ENCODE measurements around the gene ASPHD1. TPM values are rescaled to one million over a fixed set of nuclear protein-coding genes. Genes with fewer than 3 reads are reported as not detected.

The ASPHD1 gene
- total and polyA plus RNA-seq, 2 experiments from 2014 or later, result 18.6 to 35.5 TPM

DNA sequence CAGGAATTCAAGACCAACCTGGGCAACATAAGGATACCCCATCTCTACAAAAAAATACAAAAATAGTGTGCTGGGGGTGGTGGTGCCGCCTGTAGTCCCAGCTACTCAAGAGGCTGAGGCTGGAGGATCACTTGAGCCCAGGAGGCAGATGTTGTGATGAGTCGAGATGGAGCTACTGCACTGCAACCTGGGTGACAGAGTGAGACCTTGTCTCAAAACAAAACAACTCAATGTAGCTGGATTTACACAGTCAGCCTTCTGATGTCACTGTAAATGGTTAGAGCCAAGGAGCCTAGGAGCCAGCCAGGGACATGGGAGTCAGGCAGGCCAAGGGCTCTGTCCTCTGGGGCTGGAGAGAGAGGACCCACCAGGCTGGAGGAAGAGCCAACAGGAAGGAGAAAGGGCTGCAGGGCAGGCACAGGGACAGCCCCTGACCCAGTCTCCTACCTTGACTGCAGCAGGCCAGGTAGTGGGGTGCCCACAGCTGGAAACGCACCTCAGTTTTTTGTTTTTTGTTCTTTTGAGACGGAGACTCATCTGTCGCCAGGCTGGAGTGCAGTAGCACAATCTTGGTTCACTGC lies 45.7 kb upstream of the ASPHD1 start:
- no peaks in the 10 kb centered on the region for H3K36me3 ChIP-seq (replicated peaks; ENCODE audit: insufficient read depth, low read depth)
- DNase-seq (ENCODE audit: low spot score), result no peak
- no peaks in the 10 kb centered on the region for H4K20me1 ChIP-seq (ENCODE audit: insufficient read depth, poor library complexity, severe bottlenecking)
- no peak overlapping the region for H3K27ac ChIP-seq
- 93% methylated on average over 5 of the region's 5 CpGs for WGBS (ENCODE audit: low lambda C conversion rate, missing lambda C conversion rate)
- H3K4me3 ChIP-seq, result no peak overlapping the region
- H3K27me3 ChIP-seq, result no peaks in the 10 kb centered on the region
- H2AFZ ChIP-seq, result no peak overlapping the region
- H3K4me1 ChIP-seq (ENCODE audit: insufficient read depth), result peaks cover 6% of the 10 kb centered on the region
- no peaks in the 10 kb centered on the region for H3K9me2 ChIP-seq (replicated peaks; ENCODE audit: insufficient read depth)
- H3K79me2 ChIP-seq, result no peaks in the 10 kb centered on the region
- TF ChIP-seq EZH2 (IDR thresholded peaks at IDR 0.05; ENCODE audit: borderline replicate concordance), result no peak
- TF ChIP-seq, protein P1, sequence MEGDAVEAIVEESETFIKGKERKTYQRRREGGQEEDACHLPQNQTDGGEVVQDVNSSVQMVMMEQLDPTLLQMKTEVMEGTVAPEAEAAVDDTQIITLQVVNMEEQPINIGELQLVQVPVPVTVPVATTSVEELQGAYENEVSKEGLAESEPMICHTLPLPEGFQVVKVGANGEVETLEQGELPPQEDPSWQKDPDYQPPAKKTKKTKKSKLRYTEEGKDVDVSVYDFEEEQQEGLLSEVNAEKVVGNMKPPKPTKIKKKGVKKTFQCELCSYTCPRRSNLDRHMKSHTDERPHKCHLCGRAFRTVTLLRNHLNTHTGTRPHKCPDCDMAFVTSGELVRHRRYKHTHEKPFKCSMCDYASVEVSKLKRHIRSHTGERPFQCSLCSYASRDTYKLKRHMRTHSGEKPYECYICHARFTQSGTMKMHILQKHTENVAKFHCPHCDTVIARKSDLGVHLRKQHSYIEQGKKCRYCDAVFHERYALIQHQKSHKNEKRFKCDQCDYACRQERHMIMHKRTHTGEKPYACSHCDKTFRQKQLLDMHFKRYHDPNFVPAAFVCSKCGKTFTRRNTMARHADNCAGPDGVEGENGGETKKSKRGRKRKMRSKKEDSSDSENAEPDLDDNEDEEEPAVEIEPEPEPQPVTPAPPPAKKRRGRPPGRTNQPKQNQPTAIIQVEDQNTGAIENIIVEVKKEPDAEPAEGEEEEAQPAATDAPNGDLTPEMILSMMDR (IDR thresholded peaks at IDR 0.05; ENCODE audit: poor library complexity), result no peak
- no peak for TF ChIP-seq EZH2phosphoT487 (IDR thresholded peaks at IDR 0.05; ENCODE audit: low read depth, severe bottlenecking, unreplicated experiment)
- H3K9me3 ChIP-seq (ENCODE audit: low read depth), result no peaks in the 10 kb centered on the region
- no peak overlapping the region for H3K4me2 ChIP-seq

DNA sequence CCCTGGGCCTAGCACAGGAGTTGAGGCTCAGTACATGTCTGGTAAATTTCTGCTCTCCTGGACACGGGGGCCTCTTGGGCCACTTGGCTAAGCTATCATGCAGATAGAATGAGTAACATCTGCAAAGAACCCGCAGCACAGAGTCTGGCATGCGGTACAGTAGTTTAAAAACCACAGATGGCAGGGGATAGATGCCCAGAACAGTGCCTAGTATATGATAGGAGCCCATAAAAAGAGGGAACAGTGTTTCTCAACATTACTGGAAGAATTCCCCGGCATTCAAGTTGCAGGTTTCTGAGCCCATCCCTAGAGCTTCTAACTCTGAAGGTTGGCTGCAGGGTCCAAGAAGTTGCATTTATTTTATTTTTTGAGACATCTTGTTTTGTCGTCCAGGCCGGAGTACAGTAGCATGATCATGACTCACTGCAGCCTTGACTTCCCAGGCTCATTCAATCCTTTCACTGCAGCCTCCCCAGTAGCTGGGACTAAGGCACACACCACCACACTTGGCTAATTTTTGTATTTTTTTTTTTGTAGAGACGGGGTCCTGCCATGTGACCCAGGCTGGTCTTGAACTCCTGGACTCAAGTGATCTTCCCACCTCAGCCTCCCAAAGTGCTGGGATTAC lies 43.0 kb upstream of the ASPHD1 start:
- DNase-seq (ENCODE audit: low spot score), result no peak
- Histone ChIP-seq H2AFZ (no peak overlapping the region), H3K27me3 (no peaks in the 10 kb centered on the region), H3K36me3 (replicated peaks; ENCODE audit: insufficient read depth, low read depth) (no peaks in the 10 kb centered on the region), H3K4me1 (ENCODE audit: insufficient read depth) (peaks cover 20% of the 10 kb centered on the region), H3K27ac (peak overlapping the region; percentile 30), H3K9me3 (ENCODE audit: low read depth) (no peaks in the 10 kb centered on the region), H3K4me3 (no peak overlapping the region), H3K79me2 (peaks cover 16% of the 10 kb centered on the region), H3K4me2 (no peak overlapping the region), H4K20me1 (ENCODE audit: insufficient read depth, poor library complexity, severe bottlenecking) (no peaks in the 10 kb centered on the region), H3K9me2 (replicated peaks; ENCODE audit: insufficient read depth) (no peaks in the 10 kb centered on the region)
- no peak for TF ChIP-seq EZH2 (IDR thresholded peaks at IDR 0.05; ENCODE audit: borderline replicate concordance)
- 74% methylated on average over 7 of the region's 7 CpGs for WGBS (ENCODE audit: low lambda C conversion rate, missing lambda C conversion rate)

DNA sequence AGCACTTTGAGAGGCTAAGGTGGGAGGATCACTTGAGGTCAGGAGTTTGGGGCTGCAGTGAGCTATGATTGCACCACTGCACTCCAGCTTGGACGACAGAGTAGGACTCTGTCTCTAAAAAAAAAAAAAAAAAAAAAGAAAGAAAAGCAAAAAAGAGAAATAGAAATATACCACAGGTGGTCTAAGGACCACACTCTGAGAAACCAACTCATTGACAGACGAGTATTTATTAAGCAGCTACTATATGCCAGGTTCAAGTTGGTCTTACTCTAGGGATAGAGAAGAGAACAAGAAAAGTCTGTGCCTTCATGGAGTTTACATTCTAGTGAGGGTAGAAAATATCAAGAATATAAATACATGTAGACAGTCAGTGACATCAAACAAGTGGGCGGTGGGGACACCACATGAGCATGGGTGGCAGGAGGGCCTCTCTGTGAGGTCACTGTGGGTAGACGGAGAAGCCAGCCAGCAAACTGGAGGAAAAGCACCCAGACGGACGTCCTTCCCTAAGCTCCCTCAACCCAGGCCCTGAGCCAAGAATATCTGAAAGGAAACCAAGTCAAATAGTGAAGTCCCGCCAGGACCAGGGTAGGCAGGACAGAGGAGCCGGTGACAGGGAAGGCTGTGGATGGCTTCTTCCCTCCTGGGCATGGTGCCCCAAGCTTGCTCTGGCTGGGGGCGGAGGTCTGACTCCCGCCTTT lies 42.0 kb upstream of the ASPHD1 start:
- Histone ChIP-seq H3K27me3 (no peaks in the 10 kb centered on the region), H3K27ac (no peak overlapping the region), H3K36me3 (replicated peaks; ENCODE audit: insufficient read depth, low read depth) (no peaks in the 10 kb centered on the region), H3K4me2 (no peak overlapping the region), H4K20me1 (ENCODE audit: insufficient read depth, poor library complexity, severe bottlenecking) (no peaks in the 10 kb centered on the region), H3K4me1 (ENCODE audit: insufficient read depth) (peaks cover 21% of the 10 kb centered on the region), H3K9me3 (ENCODE audit: low read depth) (no peaks in the 10 kb centered on the region), H2AFZ (no peak overlapping the region), H3K79me2 (peaks cover 21% of the 10 kb centered on the region), H3K4me3 (no peak overlapping the region), H3K9me2 (replicated peaks; ENCODE audit: insufficient read depth) (no peaks in the 10 kb centered on the region)
- TF ChIP-seq EZH2 (IDR thresholded peaks at IDR 0.05; ENCODE audit: borderline replicate concordance), result no peak
- WGBS (ENCODE audit: low lambda C conversion rate, missing lambda C conversion rate), result 90% methylated on average over 10 of the region's 10 CpGs
- DNase-seq (ENCODE audit: low spot score), result no peak

DNA sequence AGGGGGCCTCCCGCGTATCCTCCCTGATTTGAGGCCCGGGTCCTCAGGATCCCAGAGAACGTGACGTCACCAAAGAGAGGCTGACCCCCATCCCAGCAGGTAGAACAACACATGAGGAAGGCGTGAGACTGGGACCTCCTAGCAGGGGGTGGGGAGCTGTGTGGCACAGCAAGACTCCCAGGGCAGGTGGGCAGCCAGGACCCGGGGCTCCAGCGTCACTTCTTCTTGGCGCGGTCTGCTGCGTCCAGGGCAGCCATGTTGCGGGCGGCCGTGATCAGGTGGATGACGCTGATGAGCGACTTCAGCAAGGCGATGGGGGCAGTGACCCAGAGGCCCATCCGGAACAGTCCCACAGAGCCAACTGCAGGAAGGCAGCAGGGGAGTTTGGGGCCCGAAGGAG lies 41.3 kb upstream of the ASPHD1 start:
- H3K9me2 ChIP-seq (replicated peaks; ENCODE audit: insufficient read depth), result no peaks in the 10 kb centered on the region
- TF ChIP-seq, protein P1 (IDR thresholded peaks at IDR 0.05; ENCODE audit: poor library complexity), result no peak
- TF ChIP-seq EZH2phosphoT487 (IDR thresholded peaks at IDR 0.05; ENCODE audit: low read depth, severe bottlenecking, unreplicated experiment), result no peak
- no peak for TF ChIP-seq EZH2 (IDR thresholded peaks at IDR 0.05; ENCODE audit: borderline replicate concordance)
- H3K27me3 ChIP-seq, result no peaks in the 10 kb centered on the region
- H3K36me3 ChIP-seq (replicated peaks; ENCODE audit: insufficient read depth, low read depth), result no peaks in the 10 kb centered on the region
- peaks cover 21% of the 10 kb centered on the region for H3K79me2 ChIP-seq
- no peak overlapping the region for H2AFZ ChIP-seq
- DNase-seq (ENCODE audit: low spot score), result no peak
- H3K27ac ChIP-seq, result no peak overlapping the region
- no peaks in the 10 kb centered on the region for H4K20me1 ChIP-seq (ENCODE audit: insufficient read depth, poor library complexity, severe bottlenecking)
- WGBS (ENCODE audit: low lambda C conversion rate, missing lambda C conversion rate), result 97% methylated on average over 19 of the region's 19 CpGs
- no peaks in the 10 kb centered on the region for H3K9me3 ChIP-seq (ENCODE audit: low read depth)
- H3K4me3 ChIP-seq, result no peak overlapping the region
- H3K4me1 ChIP-seq (ENCODE audit: insufficient read depth), result peaks cover 21% of the 10 kb centered on the region
- H3K4me2 ChIP-seq, result no peak overlapping the region

Data from hepatocyte (in vitro differentiated cells).